ENCODE measurements around the gene LZTR1.
"Not testable (repeated sequence)": the region's sequence is repeated elsewhere in the genome, so short reads cannot be mapped to it uniquely, and the experiment has no call there.

The LZTR1 gene

DNA sequence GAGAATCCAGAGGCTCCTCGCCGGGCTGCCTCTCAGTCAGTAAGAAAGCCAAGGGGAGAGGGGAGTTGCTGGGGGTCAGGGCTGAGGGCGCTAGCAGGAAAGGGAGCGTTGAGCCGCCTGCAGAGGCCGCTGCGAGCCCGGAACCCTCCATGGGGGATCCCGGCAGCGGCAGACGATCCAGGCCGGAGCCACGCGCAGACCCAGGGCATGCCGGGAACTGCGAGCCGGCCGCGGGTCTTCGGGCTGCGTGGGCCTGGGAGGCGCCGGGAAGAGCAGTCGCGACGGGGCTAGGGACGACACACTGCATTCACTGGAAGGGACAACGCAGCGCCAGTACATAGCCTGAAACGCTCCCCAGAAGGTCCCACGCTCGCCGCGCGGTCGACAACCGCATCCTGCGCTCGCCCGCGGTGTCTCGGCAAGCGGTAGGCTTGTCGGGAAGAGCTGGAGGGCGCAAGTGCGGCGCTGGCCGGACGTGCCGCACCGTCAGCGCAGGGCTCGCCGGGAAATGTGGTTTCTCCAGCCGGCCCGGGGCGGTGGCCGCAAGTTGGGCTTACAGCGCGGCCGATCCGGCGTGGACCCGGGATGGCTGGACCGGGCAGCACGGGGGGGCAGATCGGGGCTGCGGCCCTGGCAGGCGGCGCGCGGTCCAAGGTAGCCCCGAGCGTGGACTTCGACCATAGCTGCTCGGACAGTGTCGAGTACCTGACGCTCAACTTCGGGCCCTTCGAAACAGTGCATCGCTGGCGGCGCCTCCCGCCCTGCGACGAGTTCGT, at the start of gene LZTR1:
LZTR1 (plus strand) TSS at position 511 of the 776 bp plus-strand sequence; CDS start at position 586, 75 bp downstream.
- DNase-seq = peak; percentile 62

DNA sequence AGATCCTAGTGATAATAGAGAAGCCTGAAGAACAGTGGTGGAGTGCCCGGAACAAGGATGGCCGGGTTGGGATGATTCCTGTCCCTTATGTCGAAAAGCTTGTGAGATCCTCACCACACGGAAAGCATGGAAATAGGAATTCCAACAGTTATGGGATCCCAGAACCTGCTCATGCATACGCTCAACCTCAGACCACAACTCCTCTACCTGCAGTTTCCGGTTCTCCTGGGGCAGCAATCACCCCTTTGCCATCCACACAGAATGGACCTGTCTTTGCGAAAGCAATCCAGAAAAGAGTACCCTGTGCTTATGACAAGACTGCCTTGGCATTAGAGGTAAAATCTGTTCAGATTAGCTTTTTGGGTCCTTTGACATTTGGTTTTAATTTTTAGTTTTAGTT, 48.2 kb upstream of the LZTR1 start:
- no peak for DNase-seq

DNA sequence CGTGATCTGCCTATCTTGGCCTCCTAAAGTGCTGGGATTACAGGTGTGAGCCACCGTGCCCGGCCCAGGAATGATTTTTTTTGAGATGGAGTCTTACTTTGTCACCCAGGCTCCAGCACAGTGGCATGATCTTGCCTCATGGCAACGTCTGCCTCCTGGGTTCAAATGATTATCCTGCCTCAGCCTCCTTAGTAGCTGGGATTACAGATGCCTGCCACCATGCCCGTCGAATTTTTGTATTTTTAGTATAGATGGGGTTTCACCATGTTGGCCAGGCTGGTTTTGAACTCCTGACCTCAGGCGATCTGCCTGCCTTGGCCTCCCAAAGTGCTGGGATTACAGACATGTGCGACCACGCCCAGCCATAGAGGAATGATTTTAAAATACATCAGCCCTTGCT, 47.0 kb upstream of the LZTR1 start:
- DNase-seq = not testable (repeated sequence)

DNA sequence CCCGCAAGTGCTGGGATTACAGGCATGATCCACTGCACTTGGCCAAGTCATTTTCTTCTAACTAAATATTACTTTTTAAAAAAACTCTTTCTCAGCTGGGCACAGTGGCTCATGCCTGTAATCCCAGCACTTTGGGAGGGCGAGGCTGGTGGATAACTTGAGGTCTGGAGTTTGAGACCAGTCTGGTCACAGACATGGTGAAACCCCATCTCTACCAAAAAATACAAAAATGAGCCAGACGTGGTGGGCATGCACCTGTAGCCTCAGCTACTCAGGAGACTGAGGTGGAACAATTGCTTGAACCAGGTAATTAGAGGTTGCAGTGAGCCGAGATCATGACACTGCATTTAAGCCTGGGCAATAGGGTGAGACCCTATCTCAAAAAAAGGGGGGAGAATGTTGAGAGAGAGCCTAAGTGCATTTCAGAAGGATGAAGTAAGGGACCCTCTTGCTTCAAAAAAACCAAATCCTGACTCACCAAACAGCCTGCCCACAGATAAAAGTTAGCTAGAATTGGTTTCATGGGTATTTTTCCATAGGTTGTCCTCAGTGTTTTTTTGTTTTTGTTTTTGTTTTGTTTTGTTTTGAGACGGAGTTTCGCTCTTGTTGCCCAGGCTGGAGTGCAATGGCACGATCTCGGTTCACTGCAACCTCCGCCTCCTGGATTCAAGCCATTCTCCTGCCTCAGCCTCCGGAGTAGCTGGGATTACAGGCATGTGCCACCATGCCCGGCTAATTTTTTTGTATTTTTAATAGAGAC, 46.1 kb upstream of the LZTR1 start:
- DNase-seq = not testable (repeated sequence)

DNA sequence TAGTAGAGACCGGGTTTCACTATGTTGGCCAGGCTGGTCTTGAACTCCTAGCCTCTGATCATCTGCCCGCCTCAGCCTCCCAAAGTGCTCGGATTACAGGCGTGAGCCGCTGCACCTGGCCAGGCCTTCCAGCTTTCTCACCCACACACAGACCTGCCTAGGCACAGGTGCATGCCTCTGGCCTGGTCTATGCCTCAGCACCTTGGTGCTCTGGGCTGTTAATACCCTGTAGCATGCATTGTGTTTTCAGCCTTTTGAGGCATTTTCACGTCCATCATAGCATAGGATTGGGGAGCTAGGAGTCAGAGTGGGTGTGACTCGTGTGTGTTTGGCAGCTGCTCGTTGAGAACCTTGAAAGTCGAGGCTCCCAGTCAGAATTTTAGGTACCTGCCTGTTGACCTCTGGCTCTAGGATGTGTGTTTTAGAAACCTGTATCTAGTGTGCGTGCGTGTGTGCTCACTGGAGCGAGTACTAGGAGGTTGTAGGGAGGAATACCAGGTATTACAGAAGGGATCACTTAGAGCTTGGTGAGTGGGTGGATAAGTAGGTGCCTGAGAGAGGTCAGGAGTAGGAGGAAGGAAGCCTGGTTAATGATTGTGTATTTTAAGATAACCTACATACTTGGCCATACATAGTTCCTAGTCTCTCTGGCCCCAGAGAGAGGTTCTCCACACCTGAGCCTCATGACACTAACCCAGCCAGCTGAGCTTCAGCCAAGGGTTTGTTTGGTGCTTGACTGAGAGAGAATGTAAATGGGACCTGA, 44.9 kb upstream of the LZTR1 start:
- no peak for DNase-seq

DNA sequence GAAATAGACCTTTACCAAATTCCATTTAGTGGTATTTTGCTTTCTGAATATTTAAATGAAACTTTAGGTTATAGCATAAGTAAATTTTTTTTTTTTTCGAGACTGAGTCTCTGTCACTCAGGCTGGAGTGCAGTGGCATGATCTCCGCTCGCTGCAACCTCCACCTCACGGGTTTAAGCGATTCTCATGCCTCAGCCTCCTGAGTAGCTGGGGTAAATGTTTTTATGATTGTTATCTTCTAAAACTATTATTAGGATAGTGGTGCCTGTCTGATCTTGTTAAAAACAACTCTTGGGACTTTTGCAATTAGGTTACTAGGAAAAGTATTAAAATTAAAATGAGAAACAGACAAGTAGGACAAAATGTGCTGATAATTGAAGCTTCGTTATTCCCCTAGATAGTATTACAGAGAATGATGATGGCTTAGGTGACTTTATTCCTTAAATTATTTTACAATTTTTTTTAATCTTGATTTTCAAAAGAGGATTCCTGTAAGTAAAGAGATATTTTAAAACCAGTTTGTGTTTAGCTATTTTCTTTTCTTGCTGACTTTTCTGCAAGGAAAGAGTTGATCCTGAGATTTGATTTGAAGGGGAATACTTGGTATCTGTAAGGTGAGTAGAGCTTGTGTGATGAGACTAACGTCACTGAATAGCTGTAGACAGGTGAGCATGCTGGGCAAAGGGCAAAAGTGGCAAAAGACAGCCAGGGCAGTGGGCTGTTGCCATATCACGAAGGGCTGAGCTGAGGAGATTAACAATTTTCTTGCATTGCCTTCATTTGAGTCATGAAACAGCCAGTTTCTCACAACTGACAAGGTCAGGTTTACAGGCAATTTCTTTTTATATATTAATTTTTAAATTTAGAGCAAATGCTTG, 44.1 kb upstream of the LZTR1 start:
- no peak for DNase-seq

DNA sequence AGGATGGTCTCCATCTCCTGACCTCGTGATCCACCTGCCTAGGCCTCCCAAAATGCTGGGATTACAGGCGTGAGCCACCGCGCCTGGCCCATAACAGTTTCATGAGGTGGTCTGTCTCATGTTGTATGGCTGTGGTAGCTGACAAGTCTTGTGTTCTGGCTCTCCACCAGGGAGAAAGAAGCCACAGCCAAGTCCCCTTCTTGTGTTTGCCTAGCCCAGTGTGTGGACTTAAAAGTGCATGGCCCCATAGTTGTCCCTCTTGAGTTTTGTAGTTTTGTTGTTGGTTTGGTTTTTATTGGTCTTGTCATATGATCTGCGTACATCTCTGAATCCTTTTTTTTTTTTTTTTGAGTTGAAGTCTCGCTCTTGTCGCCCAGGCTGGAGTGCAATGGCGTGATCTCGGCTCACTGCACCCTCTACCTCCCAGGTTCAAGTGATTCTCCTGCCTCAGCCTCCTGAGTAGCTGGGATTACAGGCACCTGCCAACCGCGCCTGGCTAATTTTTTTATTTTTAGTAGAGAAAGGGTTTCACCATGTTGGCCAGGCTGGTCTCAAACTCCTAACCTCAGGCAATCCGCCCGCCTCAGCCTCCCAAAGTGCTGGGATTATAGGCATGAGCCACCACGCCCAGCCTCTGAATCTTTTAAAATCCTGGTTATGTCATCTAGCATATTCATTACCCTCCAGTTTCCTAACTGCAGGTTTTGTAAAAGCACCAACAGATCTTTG, 42.5 kb upstream of the LZTR1 start:
- not testable (repeated sequence) for DNase-seq

DNA sequence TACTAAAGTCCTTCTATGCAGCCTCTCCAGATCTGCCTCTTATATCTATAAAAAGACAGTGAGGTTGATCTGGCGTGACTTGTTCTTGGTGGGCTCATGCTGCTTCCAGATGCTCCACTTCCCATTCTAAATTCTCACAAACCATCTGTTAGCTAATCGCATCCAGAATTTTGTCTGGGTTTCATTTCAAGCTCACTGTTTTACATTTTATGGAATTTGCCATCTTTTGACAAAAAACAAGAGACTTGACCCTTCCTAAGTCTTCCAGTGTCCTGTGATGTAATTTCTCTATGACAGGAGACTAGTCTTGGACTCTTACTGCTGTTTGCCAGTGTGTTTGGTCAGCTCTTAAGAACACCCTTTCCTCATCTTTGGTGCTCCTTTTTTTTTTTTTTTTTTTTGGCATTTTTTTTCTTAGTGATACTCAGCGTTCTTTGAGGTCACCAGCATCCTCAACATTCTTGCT, 41.9 kb upstream of the LZTR1 start:
- no peak for DNase-seq

DNA sequence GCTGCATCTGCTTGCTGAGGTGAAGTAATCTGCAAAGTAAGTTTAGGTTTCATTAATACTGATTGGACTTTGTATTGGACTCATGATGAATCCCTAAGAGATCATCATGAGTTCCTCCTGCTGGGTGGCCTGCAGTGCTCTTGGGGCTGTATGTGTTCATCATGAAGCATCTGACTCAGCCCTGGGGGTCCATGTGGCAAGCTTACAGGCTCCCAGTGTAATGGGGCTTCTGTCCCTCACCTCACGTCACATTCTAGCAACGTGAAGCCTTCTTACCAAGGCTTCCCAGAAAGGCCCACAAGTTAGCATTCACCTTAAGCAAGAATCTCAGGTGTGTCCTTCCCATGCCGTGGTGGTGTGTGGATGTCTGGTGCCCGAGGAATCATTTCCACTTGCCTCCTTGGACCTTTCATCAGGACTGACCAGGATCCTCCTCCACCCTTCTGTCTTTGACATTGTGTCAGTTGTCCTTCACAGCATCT, 41.2 kb upstream of the LZTR1 start:
- no peak for DNase-seq

DNA sequence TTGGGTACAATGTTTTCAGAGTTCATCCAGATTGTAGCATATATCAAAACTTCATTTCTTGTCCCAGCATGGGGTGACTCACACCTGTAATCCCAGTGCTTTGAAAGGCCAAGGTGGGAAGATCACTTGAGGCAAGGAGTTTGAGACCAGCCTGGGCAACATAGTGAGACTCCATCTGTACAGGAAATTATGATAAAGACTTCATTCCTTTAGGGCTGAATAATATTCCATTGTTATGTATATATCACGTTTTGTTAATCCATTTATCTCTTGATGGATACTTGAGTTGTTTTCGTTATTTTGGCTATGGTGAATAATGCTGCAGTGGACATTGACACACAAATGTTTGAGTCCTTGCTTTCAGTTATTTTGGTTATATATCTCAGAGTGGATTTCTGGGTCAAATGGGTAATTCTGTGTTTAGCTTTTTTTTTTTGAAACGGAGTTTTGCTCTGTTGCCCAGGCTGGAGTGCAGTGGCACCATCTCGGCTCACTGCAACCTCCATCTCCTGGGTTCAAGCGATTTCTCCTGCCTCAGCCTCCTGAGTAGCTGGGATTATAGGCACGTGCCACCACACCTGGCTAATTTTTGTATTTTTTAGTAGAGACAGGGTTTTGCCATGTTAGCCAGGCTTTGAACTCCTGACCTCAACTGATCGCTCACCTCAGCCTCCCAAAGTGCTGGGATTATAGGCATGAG, 39.7 kb upstream of the LZTR1 start:
- not testable (repeated sequence) for DNase-seq

DNA sequence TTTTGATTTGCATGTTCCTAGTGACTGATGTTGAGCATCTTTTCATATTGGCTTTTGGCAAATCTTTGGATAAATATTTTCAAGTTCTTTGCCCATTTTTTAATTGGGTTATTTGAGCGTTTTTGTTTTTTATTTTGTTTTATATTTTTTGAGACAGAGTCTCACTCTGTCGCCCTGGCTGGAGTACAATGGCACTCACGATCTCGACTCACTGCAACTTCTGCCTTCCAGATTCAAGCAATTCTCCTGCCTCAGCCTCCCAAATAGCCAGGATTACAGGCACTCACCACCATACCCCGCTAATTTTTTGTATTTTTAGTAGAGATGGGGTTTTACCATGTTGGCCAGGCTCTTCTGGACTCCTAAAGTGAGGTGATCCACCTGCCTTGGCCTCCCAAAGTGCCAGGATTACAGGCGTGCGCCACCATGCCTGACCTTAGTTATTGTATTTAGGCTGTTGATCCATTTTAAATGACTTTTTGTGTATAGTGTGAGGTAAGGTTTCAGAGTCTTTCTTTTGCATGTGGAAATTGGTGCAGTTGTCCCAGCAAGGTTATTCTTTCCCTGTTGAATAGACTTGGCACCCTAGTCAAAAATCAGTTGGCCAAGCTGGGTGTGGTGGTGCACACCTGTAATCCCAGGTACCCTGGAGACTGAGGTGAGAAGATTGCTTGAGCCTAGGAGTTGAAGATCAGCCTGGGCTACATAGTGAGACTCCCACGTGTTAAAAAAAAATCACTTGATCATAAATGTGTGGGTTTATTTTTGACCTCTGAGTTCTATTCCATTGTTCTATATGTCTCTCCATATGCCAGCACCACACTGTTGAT, 38.8 kb upstream of the LZTR1 start:
- DNase-seq = no peak

DNA sequence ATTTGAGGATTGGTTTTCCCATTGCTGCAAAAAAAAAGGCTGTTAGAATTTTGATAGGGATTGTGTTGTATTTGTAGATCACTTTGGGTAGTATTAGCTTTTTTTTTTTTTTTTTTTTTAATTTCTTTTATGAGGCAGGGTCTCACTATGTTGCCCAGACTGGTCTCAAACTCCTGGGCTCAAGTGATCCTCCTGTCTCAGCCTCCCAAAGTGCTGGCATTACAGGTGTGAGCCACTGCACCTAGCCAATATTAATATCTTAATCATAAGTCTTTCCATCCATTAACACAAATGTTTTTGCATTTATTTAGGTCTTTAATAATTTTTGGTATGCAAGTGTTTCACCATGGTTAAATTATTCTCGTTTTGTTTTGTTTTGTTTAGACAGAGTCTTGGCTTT, 38.1 kb upstream of the LZTR1 start:
- DNase-seq = no peak

DNA sequence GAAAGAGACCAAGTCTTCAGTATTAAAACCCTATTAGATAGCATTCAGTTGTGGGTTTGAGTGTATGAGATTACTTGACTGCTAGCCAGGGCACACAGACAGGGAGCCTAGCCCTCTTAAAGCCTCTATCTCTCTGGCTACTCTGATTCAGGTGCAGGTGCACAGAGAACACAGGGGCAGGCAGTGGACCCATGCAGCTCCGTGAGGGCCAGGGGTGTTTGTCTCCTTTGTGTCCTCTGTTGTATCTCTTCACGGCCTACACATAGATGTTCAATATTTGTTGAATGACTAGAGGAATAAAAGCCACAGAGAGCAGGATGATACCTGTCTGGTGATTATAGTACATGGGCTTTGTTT, 36.5 kb upstream of the LZTR1 start:
- no peak for DNase-seq

DNA sequence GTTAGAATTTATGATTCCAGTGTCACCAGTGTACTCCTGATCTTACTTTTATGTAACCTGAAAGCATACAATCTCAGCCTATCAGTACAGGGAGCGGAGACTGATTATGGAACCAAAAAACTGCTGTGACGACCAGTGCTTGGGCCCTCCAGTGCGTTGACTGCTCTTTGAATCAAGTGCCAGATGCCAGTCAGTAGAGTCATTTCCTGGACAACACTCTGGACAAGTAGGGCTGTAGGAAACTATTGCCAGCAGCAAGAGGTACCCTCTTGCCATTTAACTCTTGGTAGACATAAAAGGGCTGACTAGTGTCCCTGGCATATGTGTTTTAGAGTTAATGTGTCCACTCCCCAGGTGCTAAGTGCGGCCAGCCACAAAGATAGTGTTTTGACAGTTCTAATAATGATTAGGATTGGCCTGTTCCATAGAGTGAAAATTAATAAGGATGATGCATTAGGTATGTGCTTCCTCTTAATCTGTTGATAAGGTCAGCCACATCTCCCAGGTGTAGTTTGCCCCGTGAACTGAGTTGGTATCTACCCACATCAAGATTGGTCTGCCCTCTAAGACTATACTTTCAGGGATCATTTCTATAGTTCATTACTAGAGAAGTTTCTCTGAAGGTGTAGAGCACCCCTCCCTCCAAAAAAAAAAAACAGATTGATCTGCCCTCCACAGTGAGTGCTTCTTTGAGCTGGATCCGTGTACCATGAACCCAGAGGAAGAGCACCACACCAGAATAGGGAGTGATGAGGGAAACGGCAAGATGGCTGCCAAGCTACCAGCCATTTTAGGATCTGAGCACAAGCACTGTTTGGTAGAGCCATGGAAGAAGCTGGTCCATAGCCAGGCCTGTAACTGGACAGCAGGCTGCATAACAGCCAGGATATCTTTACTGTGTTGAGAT, 35.8 kb upstream of the LZTR1 start:
- no peak for DNase-seq

DNA sequence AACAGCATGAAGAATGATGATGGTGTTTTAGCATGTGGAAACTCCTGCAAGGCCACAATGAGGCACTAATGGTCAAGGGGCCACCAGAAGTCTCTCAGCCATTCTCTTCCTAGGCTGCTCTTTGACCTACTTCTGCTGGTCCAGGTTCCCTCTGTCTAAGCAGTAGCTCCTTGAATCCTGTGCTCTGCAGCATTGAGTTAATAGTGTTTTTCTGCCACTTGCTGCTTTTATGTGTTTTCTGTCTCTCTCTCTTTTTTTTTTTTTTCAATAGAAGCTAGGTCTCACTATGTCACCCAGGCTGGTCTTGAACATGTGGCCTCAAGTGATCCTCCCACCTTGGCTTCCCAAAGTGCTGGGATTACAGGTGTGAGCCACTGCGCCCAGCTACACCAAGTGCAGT, 35.1 kb upstream of the LZTR1 start:
- no peak for DNase-seq

DNA sequence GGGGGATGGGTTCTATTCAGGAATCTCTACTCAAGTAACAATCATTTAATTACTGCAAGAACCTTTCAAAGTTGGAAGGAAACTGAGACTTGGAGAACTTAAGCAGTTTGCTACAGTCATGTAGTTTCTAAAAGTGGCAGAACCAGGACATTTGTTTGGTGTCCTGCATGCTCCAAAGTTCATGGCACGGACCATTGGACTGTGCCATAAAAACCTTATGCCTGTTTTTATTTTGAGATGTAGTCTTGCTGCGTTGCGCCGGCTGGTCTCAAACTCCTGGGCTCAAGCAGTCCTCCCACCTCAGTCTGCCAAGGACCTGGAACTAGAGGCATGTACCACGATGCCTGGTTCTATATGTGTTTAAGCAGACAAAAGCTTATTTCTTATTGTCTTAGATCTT, 33.6 kb upstream of the LZTR1 start:
- no peak for DNase-seq

DNA sequence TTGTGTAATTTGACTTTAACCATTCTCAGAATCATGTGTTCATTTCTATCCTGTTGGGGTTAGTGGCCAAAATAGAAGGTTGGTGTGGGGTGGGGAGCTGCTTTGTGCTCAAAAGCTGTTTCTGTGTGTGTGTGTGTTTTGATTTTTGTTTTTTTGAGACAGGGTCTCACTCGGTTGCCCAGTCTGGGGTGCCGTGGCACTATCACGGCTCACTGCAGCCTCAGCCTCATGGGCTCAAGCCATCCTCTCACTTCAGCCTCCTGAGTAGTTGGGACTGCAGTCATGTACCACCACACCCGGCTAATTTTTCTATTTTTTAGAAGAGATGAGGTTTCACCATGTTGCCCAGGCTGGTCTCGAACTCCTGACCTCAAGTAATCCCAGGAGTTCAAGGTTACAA, 33.1 kb upstream of the LZTR1 start:
- DNase-seq = no peak

DNA sequence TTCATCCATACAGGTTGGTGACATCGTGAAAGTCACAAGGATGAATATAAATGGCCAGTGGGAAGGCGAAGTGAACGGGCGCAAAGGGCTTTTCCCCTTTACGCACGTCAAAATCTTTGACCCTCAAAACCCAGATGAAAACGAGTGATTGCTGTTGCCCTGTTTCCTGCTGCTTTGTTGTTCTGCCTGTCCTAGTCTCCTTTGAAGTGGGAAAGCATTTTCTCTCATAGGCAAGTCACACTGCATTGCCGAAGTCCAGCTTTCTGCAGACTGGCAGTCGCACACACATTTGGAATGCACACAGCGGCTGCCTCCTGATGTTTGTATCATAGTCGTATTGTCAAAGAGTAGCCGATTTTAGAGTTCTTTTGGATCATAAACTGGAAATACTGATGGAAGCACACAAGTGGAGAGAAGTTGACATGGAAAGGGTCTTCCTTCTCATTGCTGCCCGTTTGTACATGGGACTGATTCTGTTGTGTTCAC, 32.4 kb upstream of the LZTR1 start:
- DNase-seq = no peak
